ENCODE results near the gene BCL6.

The BCL6 gene

DNA sequence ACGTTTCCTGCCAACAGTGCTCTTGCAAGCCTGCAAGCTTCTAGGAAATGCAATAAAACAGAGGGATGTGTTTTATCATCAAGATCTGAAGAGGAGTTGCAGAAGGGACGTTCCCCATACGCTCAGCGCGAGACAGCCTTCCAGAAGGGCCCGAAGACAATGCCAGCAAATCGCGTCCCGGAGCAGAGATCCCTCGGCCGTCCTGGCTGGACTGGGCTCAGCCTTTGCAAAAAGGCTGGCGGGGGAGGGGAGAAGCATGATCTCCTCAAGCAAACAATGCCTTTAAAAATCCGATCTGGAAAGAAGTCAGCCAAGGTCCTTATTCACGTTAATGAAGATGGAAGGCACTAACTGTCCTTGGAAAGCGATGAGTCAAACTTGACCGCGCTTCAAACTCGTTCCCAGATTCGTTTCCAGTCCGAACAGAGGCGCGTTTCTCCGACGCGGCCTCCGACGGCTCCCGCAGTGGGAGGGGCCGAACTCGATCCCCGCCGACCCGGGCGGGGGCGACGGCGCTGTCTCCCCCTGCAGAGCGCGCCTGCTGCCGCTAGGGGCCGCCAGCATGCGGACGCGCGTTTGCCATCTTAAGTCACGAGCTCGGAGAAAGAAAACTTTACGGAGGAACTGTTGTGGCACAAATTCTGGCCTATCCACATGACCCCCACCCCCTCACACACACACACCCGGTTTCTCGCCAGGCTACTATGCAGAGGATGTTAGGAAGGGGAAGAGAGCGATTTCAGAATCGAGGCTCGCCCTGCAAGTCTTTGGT, 5.5 kb downstream of the BCL6 start:
- DNase-seq (ENCODE audit: insufficient read length, low spot score), result peak; percentile 40
- FAIRE-seq, result no peak

- FAIRE-seq (no peak), DNase-seq (ENCODE audit: insufficient read length, low spot score) (no peak)
Measured at GRCh38 chr3:187739094-187739560, 6.1 kb downstream of the BCL6 start.

GRCh38 chr3:187738331-187739093, 6.8 kb downstream of the BCL6 start:
- peak; percentile 57 for DNase-seq (ENCODE audit: insufficient read length, low spot score)
- FAIRE-seq, result no peak

DNA sequence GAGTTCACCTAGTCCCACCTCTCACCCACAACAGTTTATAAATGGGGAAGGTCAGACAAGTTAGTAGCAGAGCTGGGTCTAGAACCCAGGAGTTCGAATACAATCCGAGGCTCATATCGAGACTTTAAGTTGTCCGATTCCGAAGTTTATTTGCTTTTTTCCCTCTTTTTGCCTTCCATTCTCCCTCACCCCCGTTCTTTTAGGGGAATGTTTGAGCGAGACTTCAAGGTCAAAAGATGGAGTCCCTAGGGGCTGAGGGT, 7.3 kb downstream of the BCL6 start:
- FAIRE-seq (no peak), DNase-seq (ENCODE audit: insufficient read length, low spot score) (no peak)

DNA sequence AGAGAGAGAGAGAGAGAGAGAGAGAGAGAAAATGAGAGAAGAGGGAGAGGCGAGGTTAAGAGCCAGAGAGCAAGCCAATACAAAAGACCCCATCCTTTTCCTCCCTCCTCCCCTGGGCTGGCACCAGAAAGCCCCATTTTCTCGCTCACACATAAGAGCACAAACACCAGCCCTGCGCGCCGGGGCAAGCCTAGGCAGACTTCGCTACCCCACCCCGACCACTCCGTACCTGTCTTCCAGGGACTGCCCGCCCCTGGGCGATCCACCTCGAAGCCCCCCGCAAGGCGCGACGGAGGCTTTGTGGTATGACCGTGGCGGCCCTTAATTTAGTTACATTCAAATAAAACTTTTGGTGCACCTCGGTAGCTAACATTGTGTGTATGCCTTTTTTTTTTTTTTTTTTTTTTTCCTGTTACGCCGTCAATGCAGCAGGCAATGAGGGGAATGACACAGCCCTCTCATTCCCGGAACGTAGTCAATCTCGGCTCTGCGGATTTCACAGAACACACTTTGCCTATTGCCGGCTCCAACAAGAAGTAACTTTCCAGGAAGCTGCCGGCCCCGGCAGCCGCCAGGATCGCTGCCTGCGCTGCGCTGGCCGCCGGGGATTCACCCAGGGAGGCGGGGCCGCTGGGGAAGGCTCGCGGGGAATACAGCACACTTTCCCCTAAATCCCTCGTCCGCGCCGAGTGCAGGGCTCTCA, 7.7 kb downstream of the BCL6 start:
- FAIRE-seq (no peak), DNase-seq (ENCODE audit: insufficient read length, low spot score) (no peak)

DNA sequence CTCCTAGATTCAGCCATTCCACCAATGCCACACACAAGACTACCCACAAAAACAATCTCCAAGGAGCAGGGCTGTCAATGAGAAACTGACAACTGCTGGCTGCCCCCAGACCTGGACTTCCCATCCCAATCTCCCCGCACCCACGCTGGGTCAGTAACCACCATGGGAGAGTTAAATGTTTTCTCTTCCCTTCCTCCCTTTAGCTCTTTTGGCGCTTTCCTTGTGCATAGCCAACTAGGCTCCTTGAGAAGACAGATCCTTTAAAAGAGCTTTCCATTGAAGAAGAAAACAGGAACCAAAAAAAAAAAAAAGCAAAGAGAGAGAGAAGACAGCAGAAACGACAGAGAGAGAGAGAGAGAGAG, 8.3 kb downstream of the BCL6 start:
- FAIRE-seq (no peak), DNase-seq (ENCODE audit: insufficient read length, low spot score) (no peak)

DNA sequence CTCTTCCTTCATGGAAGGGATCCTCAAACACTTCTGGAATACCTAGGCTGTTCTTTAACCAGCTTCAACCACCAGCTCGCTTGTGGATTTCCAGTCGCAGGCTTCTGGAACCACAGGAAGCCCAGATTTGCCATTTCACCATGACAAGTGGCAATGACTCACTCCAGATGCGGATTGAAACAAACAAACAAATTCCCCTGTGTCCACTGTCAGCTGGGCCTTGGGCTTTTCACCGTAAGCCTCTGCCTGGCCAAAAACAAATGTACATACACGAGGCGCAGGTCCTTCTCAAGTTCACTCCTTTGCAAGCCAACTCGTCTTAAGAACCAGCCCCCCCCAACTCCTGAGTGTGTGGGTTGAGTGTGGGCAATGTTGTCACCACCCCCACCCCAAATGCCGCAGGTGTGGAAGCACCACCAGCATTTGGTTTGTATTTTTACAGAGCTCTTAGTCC, 8.8 kb downstream of the BCL6 start:
- DNase-seq (ENCODE audit: insufficient read length, low spot score) (no peak), FAIRE-seq (no peak)

GRCh38 chr3:187735837-187736236, 9.4 kb downstream of the BCL6 start:
- no peak for FAIRE-seq
- DNase-seq (ENCODE audit: insufficient read length, low spot score), result no peak

DNA sequence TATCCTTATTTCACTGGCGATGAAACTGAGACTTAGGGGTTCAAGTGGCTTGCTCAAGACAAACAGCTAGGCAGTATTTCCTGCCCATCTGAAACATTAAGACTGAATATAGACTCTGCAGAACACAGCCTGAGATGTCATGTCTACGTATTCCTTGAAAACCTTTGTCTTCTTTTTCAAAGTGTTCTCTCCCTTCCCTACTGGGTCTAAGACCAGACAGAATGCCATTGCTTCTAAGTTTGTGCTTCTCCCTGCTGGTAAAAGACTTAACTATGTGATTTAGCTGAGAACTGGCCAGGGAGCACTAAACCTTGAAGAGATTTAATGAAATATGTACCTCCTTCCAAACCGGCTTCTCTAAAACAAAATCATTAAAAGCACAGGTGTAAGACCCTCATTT, 9.9 kb downstream of the BCL6 start:
- DNase-seq (ENCODE audit: insufficient read length, low spot score) (no peak), FAIRE-seq (no peak)

DNA sequence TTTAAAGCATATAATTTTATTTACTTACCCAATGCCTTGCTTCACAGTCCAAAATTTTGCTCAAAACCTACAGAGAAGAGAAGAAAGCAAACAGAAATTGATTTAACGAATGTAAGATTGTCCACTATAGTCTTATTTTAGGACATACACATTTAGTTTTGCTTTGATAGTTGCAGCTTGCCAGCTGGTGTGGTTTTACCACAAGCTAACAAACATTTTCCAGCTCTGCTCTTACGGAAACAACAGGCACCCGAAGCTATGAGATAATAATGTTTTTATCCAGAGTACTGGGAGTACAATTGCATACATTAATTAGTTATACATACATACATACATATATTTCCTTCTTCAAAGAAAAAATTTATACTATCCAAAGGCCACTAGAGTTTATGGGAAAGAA, 10.4 kb downstream of the BCL6 start:
- FAIRE-seq (no peak), DNase-seq (ENCODE audit: insufficient read length, low spot score) (no peak)

- DNase-seq (ENCODE audit: insufficient read length, low spot score) (no peak), FAIRE-seq (no peak)
Measured at GRCh38 chr3:187733371-187733770, 11.9 kb downstream of the BCL6 start.

DNA sequence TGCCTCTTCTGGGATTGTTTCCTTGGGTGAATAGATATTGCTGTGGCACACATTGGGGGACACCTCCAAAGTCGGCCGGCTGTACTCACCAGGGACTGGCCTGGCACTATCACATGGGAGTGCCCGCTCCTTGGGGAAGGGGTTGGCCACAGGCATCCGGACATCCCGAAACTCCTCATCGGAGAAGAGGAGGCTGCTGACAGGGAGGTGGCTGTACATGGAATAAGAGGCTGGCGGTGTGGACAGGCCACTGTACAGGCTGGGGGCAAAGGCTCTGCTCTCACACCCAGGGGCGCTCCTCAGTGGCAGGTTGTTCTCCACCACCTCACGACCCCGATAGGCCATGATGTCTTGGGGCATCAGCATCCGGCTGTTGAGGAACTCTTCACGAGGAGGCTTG, 15.7 kb downstream of the BCL6 start:
- FAIRE-seq, result no peak
- DNase-seq (ENCODE audit: insufficient read length, low spot score), result no peak

DNA sequence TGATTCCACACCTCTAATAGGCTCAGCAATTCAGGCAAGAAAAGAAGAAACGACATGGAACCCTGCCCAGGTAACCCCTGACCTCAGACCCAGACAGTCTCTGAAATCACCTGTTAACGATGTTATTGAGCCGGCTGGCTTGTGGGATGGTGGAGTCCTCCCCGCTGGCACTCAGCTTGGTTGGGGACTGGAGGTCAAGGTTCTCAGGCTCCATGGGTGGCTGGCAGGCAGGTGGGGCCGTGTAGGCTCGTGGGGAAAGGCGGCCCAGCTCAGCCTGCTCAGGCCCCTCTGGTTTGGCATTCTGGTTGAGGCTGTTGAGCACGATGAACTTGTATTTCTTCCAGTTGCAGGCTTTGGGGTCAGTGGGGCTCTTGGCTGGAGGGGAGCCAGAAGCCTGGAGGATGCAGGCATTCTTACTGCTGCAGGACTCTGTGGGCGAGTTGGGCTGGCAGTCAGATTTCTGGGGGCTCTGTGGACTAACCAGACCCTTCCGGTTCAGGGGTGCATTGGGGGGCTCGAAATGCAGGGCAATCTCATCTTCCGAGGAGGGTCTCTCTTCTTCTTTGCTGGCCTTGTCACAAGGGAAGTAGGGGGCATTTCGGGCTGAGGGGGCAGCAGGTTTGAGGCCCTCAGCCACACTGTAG, 16.2 kb downstream of the BCL6 start:
- no peak for DNase-seq (ENCODE audit: insufficient read length, low spot score)
- FAIRE-seq, result no peak

GRCh38 chr3:187728248-187728647, 17.0 kb downstream of the BCL6 start:
- FAIRE-seq, result no peak
- no peak for DNase-seq (ENCODE audit: insufficient read length, low spot score)

- DNase-seq (ENCODE audit: insufficient read length, low spot score), result no peak
- FAIRE-seq, result no peak
Measured at GRCh38 chr3:187726564-187726963, 18.7 kb downstream of the BCL6 start.

DNA sequence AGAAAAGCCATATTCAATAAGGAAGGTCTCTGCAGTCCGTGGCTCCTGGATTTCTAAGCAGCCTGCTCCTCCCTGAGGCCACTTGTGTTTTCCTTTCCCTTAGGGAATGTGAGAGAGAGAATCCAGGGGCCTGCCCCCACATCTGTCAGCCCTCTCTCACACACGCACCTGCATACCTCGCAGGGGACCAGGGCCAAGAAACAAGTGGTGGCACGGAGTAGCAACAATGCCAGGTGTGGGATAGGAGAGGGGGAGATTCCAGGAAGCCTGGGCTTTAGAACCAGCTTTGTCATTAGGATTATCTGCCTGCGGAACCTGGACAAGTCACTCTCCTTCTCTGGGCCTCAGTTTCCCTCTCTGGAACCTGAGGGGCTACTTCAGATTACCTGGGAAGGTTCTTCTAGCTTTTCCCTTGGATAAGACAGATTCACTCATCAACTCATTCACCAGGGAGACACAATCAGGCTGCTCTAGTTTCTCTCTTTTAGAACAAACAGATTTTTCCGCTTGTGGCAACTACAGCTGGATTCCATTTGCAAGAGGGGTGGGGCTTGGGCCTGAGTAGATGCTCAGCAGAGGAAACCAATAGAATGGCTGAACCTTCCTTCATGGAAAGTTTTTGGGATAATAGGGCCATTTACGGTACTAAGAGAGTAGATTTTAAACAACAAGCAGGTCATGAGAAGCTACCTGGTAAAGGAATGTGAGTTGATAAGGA, 19.5 kb downstream of the BCL6 start:
- DNase-seq (ENCODE audit: insufficient read length, low spot score) (no peak), FAIRE-seq (no peak)

- no peak for FAIRE-seq
- DNase-seq (ENCODE audit: insufficient read length, low spot score), result no peak
Measured at GRCh38 chr3:187725224-187725623, 20.0 kb downstream of the BCL6 start.

GRCh38 chr3:187722206-187722612, 23.1 kb downstream of the BCL6 start:
- FAIRE-seq (no peak), DNase-seq (ENCODE audit: insufficient read length, low spot score) (no peak)

- FAIRE-seq (no peak), DNase-seq (ENCODE audit: insufficient read length, low spot score) (no peak)
Measured at GRCh38 chr3:187721055-187721454, 24.2 kb downstream of the BCL6 start.

- no peak for FAIRE-seq
Measured at GRCh38 chr3:187720337-187720670, 25.0 kb downstream of the BCL6 start.

More at GRCh38 chr3:187720337-187720670, 25.0 kb downstream of the BCL6 start:
- no peak for DNase-seq (ENCODE audit: insufficient read length, low spot score)

Measured in GM19239 (cell line).